Retinal pigment epithelial cell (primary cell): ENCODE measurements around the gene TTC7B.

Source experiments
- DNase-seq: peaks from one replicate; pipeline ENCODE4 v3.0.0-alpha.2; 2010; ENCODE audit warnings: low read depth
- H3K4me3 ChIP-seq: 2 replicates; pipeline ENCODE4 v1.5.1; 2011; ENCODE audit warnings: mild to moderate bottlenecking, low read length, control low read depth, moderate library complexity
- TF ChIP-seq, protein P1 (sequence below): conservative IDR thresholded peaks from 2 replicates; pipeline ENCODE4 v1.5.1; 2011; ENCODE audit warnings: low read depth, low read length, control low read depth, inconsistent platforms

Gene TTC7B

GRCh38 chr14:90561920-90562319 is 254.3 kb downstream of the TTC7B start:
- DNase-seq: no peak
- TF ChIP-seq, protein P1, sequence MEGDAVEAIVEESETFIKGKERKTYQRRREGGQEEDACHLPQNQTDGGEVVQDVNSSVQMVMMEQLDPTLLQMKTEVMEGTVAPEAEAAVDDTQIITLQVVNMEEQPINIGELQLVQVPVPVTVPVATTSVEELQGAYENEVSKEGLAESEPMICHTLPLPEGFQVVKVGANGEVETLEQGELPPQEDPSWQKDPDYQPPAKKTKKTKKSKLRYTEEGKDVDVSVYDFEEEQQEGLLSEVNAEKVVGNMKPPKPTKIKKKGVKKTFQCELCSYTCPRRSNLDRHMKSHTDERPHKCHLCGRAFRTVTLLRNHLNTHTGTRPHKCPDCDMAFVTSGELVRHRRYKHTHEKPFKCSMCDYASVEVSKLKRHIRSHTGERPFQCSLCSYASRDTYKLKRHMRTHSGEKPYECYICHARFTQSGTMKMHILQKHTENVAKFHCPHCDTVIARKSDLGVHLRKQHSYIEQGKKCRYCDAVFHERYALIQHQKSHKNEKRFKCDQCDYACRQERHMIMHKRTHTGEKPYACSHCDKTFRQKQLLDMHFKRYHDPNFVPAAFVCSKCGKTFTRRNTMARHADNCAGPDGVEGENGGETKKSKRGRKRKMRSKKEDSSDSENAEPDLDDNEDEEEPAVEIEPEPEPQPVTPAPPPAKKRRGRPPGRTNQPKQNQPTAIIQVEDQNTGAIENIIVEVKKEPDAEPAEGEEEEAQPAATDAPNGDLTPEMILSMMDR: no peak
- no peak overlapping the region for H3K4me3 ChIP-seq

- no peak for DNase-seq
- no peak overlapping the region for H3K4me3 ChIP-seq
- TF ChIP-seq, protein P1: no peak
Measured at GRCh38 chr14:90560991-90561390, 255.2 kb downstream of the TTC7B start.

GRCh38 chr14:90560558-90560957 is 255.7 kb downstream of the TTC7B start:
- H3K4me3 ChIP-seq: no peak overlapping the region
- no peak for DNase-seq
- TF ChIP-seq, protein P1: no peak

DNA sequence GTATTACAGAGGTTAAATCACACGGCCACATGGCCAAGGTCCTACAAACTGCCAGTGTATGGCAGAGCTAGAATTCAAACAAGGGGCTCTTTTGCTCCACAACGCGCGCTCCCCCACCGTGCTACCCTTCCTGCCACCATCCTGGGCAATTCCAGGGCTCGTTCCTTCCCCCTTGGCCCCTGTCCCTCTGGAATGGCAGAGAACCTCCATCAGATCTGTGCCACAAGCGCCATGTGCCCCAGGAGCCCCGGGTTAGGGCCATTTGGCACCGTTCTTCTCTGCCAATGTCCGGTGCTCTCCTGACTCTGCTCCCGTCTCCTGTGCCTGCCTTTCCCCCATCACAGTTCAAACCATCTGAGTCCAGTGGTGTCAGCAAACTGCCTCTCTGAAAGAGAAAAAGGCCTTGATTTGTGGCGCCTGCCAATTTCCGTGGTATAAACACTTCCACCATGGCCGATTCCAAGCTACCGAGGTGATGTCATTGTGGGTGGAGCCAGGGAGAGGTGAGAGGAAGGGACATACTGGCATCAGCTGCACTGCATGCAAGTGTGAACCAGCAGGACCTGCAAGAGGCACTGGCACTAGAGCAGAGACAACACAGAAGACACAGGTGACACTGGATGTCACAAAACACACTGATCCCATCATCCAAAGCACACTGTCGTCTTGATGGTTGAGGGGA is 256.3 kb downstream of the TTC7B start:
- H3K4me3 ChIP-seq: no peak overlapping the region
- TF ChIP-seq, protein P1: no peak
- DNase-seq: no peak

DNA sequence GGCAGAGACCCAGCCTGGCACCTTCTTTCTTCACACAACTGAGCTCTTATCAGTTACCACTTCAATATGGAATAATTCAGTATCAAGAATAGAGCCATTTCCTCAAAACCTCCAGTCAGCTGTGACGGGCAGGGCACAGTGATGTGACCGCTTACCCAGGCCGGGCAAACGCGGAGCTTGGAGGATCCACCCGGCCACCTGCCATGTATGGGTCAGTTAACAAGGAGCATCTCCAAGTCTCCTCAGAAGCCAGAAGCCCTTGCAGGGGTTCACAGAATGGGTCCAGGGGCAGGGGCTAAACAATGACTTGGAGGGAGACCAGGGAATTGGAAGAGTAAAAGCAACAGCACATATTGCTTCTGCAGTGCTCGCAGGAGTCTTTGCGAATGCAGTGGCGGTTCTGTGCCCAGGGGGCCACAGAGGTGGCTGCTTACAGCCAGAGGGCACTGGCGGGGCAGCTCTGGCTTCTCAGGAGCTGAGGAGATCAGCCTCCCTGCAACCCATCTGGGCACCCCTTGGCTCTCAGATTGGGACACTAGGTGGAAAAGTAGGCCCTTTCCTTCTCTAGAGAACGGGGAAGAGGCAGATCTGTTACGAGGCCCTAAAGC is 257.1 kb downstream of the TTC7B start:
- no peak overlapping the region for H3K4me3 ChIP-seq
- TF ChIP-seq, protein P1: no peak
- DNase-seq: no peak

GRCh38 chr14:90558041-90558982 is 257.9 kb downstream of the TTC7B start:
- H3K4me3 ChIP-seq: no peak overlapping the region
- TF ChIP-seq, protein P1: no peak
- DNase-seq: no peak
